GM19025 (cell line): ENCODE measurements around the gene YPEL1.
"Not testable (repeated sequence)": the region's sequence is repeated elsewhere in the genome, so short reads cannot be mapped to it uniquely, and the experiment has no call there.

Experiments used
- ATAC-seq: cut with Tn5 transposase; IDR thresholded peaks from one replicate; pipeline ENCODE4 v1.9.1; 2021; ENCODE audit warnings: mild to moderate bottlenecking, low read depth, moderate library complexity; ENCODE audit not compliant: unreplicated experiment

YPEL1 gene

DNA sequence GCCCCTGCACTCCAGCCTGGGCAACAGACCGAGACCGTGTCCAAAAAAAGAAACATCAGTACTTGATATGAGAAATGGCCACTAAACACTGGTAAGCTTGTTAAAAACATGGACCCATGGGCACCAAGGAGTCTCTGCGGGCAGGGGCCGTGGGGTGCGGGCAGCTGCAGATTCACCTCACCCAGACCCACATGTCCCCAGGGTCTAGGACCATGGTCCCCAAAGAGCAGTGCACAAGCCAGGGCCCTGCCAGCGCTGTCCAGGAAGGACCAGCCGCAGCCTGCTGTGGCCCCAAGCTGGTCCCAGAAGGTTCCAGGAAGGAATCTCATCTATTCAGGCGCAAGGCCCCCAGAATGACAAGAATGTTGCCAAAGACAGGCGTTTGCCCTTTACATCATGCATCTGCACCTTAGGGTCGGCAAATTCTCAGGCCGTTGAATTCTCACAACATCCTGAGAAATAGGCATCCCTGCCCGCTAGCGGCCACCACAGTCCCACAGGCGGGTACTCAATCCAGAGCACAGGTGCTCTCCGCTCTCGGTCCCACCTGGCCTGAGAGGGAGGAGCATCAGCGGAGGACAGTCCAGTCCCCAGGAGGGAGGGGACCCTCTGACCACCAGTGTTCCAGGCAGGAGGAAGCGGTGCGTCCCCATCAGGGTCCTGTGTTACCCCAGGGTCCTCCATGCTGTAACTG is 9.5 kb downstream of the YPEL1 start:
- ATAC-seq: no peak

DNA sequence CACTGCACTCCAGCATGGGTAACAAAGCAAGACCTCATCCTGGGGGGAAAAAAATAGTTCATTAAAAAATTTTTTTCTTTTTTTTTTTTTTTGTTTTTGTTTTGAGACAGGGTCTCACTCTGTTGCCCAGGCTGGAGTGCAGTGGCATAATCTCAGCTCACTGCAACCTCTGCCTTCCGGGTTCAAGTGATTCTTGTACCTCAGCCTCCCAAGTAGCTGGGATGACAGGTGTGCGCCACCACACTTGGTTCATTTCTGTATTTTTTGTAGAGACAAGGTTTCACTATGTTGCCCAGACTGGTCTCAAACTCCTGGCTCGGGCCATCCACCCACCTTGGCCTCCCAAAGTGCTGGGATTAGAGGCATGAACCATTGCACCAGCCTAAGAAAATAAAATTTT is 11.1 kb downstream of the YPEL1 start:
- ATAC-seq: not testable (repeated sequence)

DNA sequence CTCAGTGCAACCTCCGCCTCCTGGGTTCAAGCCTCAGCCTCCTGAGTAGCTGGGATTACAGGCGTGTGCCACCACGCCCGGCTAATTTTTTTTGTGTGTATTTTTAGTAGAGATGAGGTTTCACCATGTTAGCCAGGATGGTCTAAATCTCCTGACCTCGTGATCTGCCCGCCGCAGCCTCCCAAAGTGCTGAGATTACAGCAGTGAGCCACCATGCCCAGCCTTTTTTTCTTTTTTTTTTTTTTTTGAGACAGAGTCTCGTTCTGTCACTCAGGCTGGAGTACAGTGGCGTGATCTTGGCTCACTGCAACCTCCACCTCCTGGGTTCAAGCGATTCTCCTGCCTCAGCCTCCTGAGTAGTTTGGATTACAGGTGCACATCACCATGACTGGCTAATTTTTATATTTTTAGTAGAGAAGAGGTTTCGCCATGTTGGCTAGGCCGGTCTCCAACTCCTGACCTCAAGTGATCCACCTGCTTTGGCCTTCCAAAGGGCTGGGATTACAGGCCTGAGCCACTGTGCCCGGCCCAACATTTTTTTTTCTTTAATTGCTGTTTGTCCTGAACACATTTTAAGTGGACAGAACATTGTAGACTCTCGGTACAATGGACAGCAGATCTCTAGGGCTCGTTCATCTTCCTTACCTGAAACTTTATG is 14.3 kb downstream of the YPEL1 start:
- not testable (repeated sequence) for ATAC-seq

DNA sequence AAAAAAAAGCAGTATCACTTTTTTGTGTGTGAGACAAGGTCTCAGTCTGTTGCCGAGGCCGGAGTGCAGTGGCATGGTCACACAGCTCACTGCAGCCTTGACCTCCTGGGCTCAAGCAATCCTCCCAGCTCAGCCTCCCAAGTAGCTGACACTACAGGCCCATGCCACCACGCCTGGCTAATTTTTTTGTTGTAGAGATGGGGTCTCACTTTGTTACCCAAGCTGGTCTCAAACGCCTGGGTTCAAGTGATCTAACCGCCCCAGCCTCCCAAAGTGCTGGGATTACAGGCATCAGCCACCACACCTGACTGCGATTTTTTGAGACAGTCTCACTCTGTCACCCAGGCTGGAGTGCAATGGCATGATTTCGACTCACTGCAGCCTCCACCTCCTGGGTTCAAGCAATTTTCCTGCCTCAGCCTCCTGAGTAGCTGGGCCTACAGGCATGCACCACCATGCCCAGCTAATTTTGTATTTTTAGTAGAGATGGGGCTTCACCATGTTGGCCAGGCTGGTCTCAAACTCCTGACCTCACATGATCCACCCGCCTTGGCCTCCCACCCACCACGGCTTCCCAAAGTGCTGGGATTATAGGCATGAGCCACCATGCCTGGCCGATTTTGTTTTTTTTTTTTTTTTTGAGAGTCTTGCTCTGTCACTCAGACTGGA is 15.3 kb downstream of the YPEL1 start:
- not testable (repeated sequence) for ATAC-seq

DNA sequence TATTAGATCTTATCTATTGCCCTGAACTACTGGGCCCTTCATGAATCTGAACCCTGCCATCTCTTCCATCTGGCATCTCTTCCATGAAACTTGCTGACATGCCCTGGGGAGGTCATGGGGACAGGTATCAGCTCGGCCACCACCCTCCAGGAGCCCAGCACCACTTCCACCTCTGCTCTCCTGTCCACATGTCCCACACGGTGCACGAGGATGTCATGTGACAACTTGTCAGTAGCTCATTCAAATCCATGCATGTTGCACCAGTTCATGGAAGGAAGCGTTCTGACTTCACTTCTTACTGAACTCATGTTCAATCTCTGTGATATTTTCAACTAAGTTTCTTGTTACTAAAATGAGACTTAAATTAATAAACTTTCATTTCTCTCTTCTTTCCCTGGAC is 16.6 kb downstream of the YPEL1 start:
- no peak for ATAC-seq

DNA sequence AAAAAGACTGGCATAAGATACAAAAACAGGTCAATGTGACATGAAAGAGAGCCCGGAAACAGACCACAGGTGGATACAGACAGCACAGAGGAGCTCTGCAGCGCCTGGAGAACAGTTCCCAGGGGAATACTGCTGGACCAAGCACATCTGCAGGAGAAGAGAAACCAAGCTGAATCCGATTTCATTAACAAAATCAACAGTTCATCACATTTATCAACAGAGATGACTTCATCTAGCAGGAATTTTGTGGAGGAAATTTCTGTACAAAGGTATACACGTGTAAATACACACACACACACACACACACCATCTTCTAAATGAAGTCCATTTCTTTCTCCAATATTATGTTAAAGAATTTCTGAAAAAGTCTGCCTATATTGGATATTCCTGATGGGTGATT is 17.1 kb downstream of the YPEL1 start:
- ATAC-seq: no peak

DNA sequence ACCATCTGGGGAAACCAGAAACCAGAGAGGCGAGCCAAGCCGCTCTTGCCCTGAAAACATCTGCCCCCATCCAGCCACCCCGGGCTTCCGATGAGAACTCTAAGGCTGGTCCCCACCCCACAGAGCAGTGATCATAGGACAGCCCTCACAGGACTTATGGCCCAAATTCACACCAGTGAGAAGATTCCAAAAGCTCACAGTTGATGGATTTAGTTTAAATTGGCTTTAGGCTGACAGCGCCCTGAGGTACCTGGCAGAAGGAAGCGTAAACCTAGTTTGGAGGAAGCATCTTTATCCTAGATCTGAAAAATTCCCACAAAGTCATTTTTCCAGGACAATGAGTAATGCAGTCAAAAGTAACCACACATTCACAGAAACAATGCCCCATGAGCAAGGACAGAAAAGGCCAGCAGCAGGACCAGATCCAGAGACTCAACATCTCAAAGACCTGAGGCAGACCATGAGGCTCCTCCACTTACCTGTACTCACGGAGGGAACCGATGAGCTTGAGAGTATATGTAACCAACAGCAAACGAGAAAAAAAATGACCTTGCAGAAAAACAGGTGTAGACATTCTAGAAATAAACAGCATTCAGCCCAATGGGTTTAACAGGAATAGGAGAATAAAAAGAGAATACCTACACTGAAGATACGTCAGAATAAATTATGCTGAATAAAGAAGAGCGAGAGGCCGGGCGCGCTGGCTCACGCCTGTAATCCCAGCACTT is 19.0 kb downstream of the YPEL1 start:
- ATAC-seq: not testable (repeated sequence)

DNA sequence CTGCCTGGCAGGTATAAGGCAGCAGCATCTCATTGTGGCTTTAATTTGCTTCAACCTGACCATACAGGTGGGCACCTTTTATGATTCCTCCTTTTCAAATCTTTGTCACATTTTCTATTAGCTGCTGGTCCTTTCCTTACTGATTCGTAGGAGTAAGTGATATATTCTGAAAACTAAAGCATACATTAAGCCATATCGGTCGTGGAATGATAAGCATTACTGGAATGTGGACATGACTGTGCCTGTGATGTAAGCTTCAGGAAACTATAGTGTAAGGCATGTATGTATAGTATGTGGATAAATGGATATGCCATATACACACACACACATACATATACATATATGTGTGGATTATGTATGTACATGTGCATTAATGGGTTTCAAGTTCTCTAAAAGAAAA is 20.8 kb downstream of the YPEL1 start:
- no peak for ATAC-seq

DNA sequence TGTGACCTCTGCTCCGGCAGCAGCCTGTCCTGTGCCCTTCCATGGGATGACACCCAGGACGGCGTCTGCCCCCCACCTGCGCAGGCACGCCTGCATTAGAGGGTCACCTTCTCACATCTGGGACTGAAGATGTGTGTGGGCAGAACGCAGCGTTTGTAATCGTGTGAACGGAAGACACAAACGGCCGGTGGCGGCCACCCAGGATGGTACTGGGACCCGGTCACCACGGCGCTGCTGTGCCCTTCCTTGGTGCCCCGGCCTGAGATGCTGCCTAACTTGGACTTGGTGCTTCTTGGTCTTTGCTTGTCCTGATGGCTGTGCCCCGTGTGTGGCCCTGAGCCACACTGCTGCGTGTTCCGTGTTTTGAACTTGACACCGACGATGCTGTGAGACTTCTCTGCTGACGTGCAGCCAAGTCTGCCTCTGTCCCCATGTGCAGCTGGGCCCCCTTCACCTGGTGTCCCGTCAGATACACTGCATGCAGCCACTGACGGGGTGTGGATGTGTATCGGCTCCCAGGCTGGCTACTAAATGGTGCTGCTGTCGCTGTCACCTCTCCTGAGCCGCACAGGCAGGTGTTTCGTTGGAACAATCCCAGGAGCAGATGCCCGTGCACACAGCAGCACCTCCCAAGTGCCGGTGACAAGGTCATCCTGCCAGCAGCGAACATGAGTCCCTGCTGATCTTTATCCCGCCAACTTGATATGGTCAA is 21.4 kb downstream of the YPEL1 start:
- no peak for ATAC-seq

DNA sequence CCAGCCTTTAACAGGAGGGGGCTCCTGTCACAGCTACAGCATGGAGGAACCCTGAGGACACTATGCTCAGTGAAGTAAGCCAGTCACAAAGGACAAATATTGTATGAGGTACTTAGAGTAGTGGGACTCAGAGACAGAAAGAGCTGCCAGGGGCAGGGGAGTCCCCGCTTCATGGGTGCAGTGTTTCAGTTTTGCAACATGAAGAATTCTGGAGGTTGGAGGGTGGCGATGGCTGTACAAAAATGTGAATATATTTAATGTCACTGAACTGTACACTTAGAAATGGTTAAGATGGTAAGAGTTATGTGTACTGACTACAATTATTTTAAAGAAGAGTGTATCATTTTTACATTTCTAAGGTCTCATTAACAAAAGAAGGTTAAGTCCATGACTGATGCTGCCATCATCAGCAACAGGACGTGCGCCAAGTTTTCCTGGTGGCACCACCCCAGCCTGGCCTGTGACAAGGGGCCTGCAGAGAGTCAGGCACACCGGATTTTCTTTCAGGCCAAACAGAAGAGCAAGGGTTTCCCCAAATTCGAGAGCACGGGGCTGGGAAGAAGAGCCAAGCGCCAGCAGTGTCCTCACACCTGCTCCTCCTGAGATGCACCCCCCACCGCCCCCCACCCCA is 22.1 kb downstream of the YPEL1 start:
- ATAC-seq: no peak

DNA sequence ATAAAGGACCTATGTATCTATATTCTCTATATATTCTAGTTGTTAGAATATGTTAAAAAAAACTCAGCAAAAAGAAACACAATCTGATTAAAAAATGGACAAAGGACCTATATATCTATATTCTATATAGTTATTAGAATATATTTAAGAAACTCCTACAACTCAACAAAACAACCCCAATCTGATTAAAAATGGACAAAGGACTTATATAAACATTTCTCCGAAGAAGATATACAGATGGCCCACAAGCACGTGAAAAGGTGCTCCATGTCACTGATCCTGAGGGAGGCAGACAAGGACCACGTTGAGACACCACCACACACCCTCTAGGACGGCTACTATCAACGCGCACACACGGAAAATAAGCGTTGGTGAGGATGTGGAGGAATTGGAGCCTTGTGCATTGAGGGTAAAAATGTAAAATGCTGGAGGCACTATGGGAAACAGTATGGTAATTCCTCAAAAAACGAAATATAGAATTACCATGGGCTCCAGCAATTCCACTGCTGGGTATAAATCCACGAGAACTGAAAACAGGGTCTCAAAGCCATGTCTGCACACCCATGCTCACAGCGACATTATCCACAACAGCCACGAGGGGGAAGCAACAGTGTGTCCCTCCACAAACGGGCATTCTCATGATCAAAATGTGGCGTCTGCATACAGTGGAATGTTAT is 22.7 kb downstream of the YPEL1 start:
- no peak for ATAC-seq

DNA sequence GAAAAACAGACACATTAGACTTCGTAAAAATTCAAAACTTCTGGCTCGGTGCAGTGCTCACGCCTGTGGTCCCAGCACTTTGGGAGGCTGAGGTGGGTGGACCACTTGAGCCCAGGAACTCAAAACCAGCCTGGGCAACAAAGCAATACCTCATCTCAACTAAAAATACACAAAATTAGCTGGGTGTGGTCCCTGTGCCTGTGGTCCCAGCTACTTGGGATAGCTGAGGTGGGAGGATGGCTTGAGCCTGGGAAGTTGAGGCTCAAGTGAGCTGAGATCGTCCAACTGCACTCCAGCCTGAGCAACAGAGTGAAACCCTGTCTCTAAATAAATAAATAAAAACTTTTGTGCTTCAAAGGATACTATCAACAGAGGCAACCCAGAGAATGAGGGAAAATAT is 23.7 kb downstream of the YPEL1 start:
- no peak for ATAC-seq

DNA sequence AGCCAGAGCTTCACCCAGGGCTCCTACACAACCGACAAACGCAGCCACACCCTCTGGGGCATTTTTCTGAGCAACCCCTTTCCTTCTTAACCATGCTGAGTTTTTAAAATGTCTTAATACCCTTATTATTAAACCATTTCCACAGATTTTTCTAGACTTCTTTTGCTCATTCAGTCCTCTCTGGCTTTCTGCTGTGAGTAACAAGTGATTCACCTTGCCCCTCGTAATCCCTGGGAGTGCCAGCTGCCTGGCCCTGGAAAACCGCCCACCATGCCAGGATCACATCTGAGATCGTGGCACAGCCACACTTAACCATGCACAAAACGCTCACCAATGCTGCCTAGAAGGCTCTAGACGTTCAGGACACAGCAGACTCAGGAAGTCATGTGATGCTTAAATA is 25.4 kb downstream of the YPEL1 start:
- no peak for ATAC-seq

DNA sequence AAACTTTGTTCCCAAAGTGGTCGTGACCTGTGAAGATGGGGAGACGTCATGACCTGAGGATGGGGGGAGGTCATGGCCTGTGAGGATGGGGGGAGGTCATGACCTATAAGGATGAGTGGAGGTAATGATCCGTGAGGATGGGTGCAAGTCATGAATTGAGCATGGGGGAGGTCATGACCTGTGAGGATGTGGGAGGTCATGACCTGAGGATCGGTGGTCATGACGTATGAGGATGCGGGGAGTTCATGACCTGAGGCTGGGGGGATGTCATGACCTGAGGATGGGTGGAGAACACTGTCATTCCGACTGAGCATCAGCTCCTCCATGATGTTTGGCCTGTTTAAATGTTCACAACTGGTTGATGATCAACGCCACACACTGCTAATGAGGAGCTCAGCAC is 25.9 kb downstream of the YPEL1 start:
- no peak for ATAC-seq

DNA sequence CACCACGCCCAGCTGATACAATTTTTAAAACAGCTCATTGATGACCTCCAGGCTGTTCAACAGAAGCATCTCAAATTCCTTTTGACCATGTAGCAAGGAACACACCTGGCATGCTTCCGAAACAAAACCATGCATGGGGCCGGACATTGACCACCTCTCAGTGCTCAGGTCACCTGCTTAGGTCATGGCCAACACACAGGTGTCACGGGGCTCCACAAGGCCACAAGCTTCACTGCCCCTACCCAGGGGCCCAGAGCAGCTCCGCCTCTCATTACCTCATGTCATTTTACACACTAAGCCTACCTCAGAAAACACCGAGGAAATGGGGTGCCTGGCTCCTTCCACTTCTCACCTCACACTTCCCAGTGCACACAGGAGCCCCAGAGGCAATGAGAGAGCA is 26.6 kb downstream of the YPEL1 start:
- no peak for ATAC-seq

DNA sequence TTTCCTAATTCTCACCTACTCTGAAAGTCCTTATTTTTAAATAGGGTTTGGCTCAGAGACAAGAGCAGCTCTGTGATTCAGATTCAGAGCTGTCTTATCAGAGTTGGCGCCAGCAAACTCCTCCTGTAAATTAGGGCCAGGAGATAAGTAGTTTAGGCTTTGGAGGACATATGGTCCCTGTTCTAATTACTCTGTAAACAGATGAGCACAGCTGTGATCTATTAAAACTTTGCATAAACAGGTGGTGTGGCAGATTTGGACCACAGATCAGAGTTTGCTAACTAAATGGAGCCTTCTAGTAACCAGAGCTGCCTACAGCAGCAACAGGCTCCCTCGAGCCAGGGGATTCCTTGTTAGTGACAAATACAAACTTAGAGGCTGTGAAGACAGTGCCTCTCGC is 27.9 kb downstream of the YPEL1 start:
- no peak for ATAC-seq

DNA sequence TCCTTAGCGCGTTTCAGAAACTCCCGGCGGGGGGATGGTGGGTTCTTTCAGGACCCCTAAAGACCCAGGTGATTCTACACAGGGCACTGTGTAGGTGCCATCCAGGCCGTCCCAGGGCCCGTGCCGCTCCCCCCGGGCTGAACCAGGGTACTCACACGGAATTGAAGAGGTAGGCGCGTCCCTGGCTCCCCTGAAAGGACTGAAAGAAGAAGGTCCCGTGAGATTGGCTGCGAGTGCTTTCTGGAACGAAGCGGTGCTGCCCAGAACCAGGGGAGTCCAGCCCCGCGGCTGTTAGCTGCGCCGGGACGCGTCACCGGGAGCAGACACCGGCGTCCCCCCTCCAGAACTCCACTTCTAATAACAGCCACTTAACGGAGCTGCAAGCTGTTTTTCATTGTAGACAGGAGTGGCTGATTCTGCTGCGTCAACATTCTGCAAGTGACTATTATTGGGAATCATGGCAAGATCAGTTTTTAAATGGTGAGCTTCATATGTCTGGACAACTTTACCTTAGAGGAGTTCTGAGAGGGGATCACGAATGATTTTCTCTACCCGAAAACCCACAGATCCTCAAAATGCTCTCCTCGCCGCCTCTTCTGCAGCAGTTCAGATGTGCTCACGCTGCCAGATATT is 31.8 kb downstream of the YPEL1 start:
- ATAC-seq: no peak

DNA sequence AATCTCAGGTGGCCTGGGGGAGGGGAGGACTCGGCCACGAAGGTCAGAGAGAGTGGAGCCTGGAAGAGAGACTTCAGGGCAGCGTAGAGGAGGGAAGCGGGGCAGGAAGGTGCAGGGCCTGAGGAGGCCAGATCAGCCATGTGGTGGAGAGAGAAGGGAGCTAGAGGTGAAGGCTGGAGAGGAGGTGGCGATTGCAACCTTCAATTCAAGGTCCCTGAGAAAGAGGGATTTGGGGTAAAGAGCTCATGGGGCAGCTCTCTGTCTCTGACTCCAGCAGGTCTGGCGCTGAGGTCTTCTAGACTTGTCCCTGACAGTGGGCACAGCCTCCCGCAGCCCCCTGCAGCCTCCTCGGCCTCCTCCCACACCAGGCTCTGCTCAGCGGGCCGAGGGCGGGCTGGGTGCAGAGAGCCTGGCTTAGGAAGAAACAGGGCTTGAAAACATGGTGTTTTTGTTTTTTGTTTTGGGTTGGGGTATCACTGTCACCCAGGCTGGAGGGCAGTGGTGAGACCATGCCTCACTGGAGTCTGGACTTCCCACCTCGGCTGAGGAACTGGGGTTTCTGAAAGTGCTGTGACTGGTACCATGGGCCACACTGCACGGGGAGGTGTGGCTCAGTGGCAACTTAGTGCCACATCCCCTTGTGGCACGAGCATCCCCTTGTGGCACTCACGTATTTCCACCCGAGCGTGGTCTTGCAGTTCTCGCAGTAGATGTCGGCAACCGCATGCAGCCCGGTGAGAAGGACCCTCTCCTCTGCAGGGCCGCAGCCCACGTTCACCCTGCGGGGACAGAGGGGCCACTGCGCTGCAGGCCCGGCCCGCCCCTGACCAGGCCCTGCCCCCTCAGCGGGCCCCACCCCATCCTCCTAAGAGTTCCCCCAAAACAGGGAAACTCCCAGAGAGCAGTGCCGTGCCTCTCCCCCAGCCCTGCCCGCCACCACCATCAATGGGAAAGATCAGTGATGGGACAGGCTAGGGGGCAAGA is 32.6 kb downstream of the YPEL1 start:
- no peak for ATAC-seq
